Fibroblast of lung (primary cell): Measurements from ENCODE around the gene ACOXL. TPM values are rescaled to one million over a fixed set of nuclear protein-coding genes. Genes with fewer than 3 reads are reported as not detected.

Experiments used
- DNase-seq, 2 donors: peaks; one replicate each; pipeline versions ENCODE4 v3.0.0 to v3.0.0-alpha.2; 2010; ENCODE audit warnings: low read depth in 2 of 2
- H2AFZ ChIP-seq: 2 replicates; pipeline ENCODE4 v1.5.1; 2012; ENCODE audit warnings: low read length, control low read depth, inconsistent platforms
- H3K27ac ChIP-seq: 2 replicates; pipeline ENCODE4 v1.5.1; 2011; ENCODE audit warnings: low read length, control low read depth; ENCODE audit not compliant: insufficient read depth
- H3K27me3 ChIP-seq: 2 replicates; pipeline ENCODE4 v1.5.1; 2011; ENCODE audit warnings: mild to moderate bottlenecking, low read length; ENCODE audit not compliant: control insufficient read depth, insufficient read depth
- H3K36me3 ChIP-seq: 2 replicates; pipeline ENCODE4 v1.5.1; 2011; ENCODE audit warnings: low read length; ENCODE audit not compliant: control insufficient read depth, insufficient read depth
- H3K4me1 ChIP-seq: 2 replicates; pipeline ENCODE4 v1.5.1; 2011; ENCODE audit warnings: low read length; ENCODE audit not compliant: control insufficient read depth, insufficient read depth; ENCODE audit errors: extremely low read depth
- H3K4me2 ChIP-seq: 2 replicates; pipeline ENCODE4 v1.5.1; 2011; ENCODE audit warnings: low read length, control low read depth; ENCODE audit not compliant: insufficient read depth; ENCODE audit errors: extremely low read depth
- H3K4me3 ChIP-seq, 4 experiments: fragments of 200-600 bp in 1 of 4; sonication (generic) in 1 of 4; replicated peaks in 1 of 4; 2 replicates each; pipeline ENCODE4 v1.5.1; 2011 to 2016; ENCODE audit warnings: low read length in 4 of 4, low read depth in 3 of 4, mild to moderate bottlenecking in 3 of 4, control low read depth in 2 of 4, inconsistent platforms in 1 of 4, mixed read lengths in 1 of 4; ENCODE audit not compliant: insufficient read depth in 1 of 4; ENCODE audit errors: control extremely low read depth in 1 of 4
- H3K79me2 ChIP-seq: 2 replicates; pipeline ENCODE4 v1.5.1; 2012; ENCODE audit warnings: mild to moderate bottlenecking, low read length, inconsistent platforms; ENCODE audit not compliant: control insufficient read depth, insufficient read depth
- H3K9ac ChIP-seq: 2 replicates; pipeline ENCODE4 v1.5.1; 2011; ENCODE audit warnings: mild to moderate bottlenecking, low read length, control low read depth; ENCODE audit not compliant: insufficient read depth
- H3K9me3 ChIP-seq: 2 replicates; pipeline ENCODE4 v1.5.1; 2012; ENCODE audit warnings: low read depth, low read length; ENCODE audit not compliant: control insufficient read depth, insufficient read depth
- H4K20me1 ChIP-seq: 2 replicates; pipeline ENCODE4 v1.5.1; 2011; ENCODE audit warnings: low read length; ENCODE audit not compliant: control insufficient read depth, insufficient read depth; ENCODE audit errors: extremely low read depth
- CTCF ChIP-seq, 2 donors: IDR thresholded peaks in 1 of 2; conservative IDR thresholded peaks in 1 of 2; 1 replicate in 1 of 2; 2 replicates in 1 of 2; pipeline ENCODE4 v1.5.1; 2011 to 2012; ENCODE audit warnings: low read length in 2 of 2, control low read depth in 1 of 2, inconsistent platforms in 1 of 2, low read depth in 1 of 2, mild to moderate bottlenecking in 1 of 2
- EZH2 ChIP-seq: IDR thresholded peaks from 2 replicates; pipeline ENCODE4 v1.5.1; 2012; ENCODE audit warnings: low read length, control low read depth, mild to moderate bottlenecking; ENCODE audit errors: missing control alignments
- polyA plus RNA-seq, 2 donors: library from polyadenylated mRNA; depleted of rRNA in 1 of 2; stranded (reverse) in 1 of 2; unstranded in 1 of 2; fragments of >200 nt; gene quantifications; 2 replicates each; pipeline ENCODE4 v1.2.1, GENCODE V29; 2011 to 2012; ENCODE audit warnings: missing spikeins in 1 of 2
- total RNA-seq: library from RNA; depleted of rRNA; stranded (reverse); fragments of >200 nt; gene quantifications from 2 replicates; pipeline ENCODE4 v1.2.1, GENCODE V29; 2014

ACOXL gene
- total and polyA plus RNA-seq, 2 donors (not counting 1 experiment from before 2014, with no cell fraction given), result not detected

- Histone ChIP-seq H2AFZ (no peak overlapping the region), H3K4me2 (no peak overlapping the region), H3K4me1 (no peaks in the 10 kb centered on the region), H4K20me1 (no peaks in the 10 kb centered on the region), H3K9me3 (no peaks in the 10 kb centered on the region), H3K27me3 (peaks cover 24% of the 10 kb centered on the region), H3K9ac (no peak overlapping the region), H3K79me2 (no peaks in the 10 kb centered on the region), H3K36me3 (no peaks in the 10 kb centered on the region), H3K4me3 (no peak overlapping the region), H3K27ac (no peak overlapping the region)
- no peak for DNase-seq
- TF ChIP-seq CTCF (conservative IDR thresholded peaks at IDR 0.05 in 1 of 2, IDR thresholded peaks at IDR 0.05 in 1 of 2; ENCODE audit: low read depth in 1 of 2, low read length in 2 of 2) (no peak), EZH2 (no peak)
Measured at GRCh38 chr2:111058264-111058663, 325.9 kb downstream of the ACOXL start.

GRCh38 chr2:111061191-111061590 lies 328.8 kb downstream of the ACOXL start:
- TF ChIP-seq EZH2 (no peak), CTCF (conservative IDR thresholded peaks at IDR 0.05 in 1 of 2, IDR thresholded peaks at IDR 0.05 in 1 of 2; ENCODE audit: low read depth in 1 of 2, low read length in 2 of 2) (no peak)

GRCh38 chr2:111062417-111062816 lies 330.0 kb downstream of the ACOXL start:
- Histone ChIP-seq H3K9ac (no peak overlapping the region), H3K27me3 (peaks cover 20% of the 10 kb centered on the region), H3K4me1 (no peaks in the 10 kb centered on the region), H4K20me1 (no peaks in the 10 kb centered on the region), H3K79me2 (no peaks in the 10 kb centered on the region), H3K36me3 (no peaks in the 10 kb centered on the region), H3K4me3 (no peak overlapping the region), H3K4me2 (no peak overlapping the region), H3K9me3 (no peaks in the 10 kb centered on the region), H2AFZ (no peak overlapping the region), H3K27ac (no peak overlapping the region)
- peak in 1 of 2 donors; percentile 2 for DNase-seq
- TF ChIP-seq EZH2, result no peak
- TF ChIP-seq CTCF (conservative IDR thresholded peaks at IDR 0.05 in 1 of 2, IDR thresholded peaks at IDR 0.05 in 1 of 2; ENCODE audit: low read depth in 1 of 2, low read length in 2 of 2), result no peak

More at GRCh38 chr2:111061191-111061590, 328.8 kb downstream of the ACOXL start:
- H3K27ac ChIP-seq, result no peak overlapping the region
- H3K4me1 ChIP-seq, result no peaks in the 10 kb centered on the region
- H3K9me3 ChIP-seq, result no peaks in the 10 kb centered on the region
- no peak overlapping the region for H2AFZ ChIP-seq
- H3K4me2 ChIP-seq, result no peak overlapping the region
- H3K79me2 ChIP-seq, result no peaks in the 10 kb centered on the region
- no peak overlapping the region for H3K4me3 ChIP-seq
- no peak overlapping the region for H3K9ac ChIP-seq
- no peaks in the 10 kb centered on the region for H4K20me1 ChIP-seq
- DNase-seq, result no peak
- peaks cover 20% of the 10 kb centered on the region for H3K27me3 ChIP-seq
- no peaks in the 10 kb centered on the region for H3K36me3 ChIP-seq
